Stimulated activated naive CD8-positive, alpha-beta T cell treated with anti-CD3 and anti-CD28 coated beads, Interleukin-15, Interleukin-2, amounts not matched to agents 100 ng/mL and 50 ng/mL, for 24 hours (primary cell): ENCODE results near the gene RNF215.
"Not testable (repeated sequence)": the region's sequence is repeated elsewhere in the genome, so short reads cannot be mapped to it uniquely, and the experiment has no call there.

Experiments used
- H3K27ac Mint-ChIP-seq: one replicate; pipeline ENCODE4 v1.8.0; 2021; ENCODE audit warnings: mild to moderate bottlenecking, mixed read lengths
- H3K27me3 Mint-ChIP-seq: one replicate; pipeline ENCODE4 v1.8.0; 2021; ENCODE audit warnings: mixed read lengths
- H3K36me3 Mint-ChIP-seq: one replicate; pipeline ENCODE4 v1.8.0; 2021; ENCODE audit warnings: low read depth, mixed read lengths
- H3K4me1 Mint-ChIP-seq: one replicate; pipeline ENCODE4 v1.8.0; 2021; ENCODE audit warnings: low read depth, mixed read lengths
- H3K4me3 Mint-ChIP-seq: one replicate; pipeline ENCODE4 v1.8.0; 2021; ENCODE audit warnings: mild to moderate bottlenecking, mixed read lengths
- H3K9me3 Mint-ChIP-seq: one replicate; pipeline ENCODE4 v1.8.0; 2021; ENCODE audit warnings: mixed read lengths

The RNF215 gene

GRCh38 chr22:30340911-30341685, 46.1 kb downstream of the RNF215 start:
- H3K27ac Mint-ChIP-seq: no peak overlapping the region
- H3K4me3 Mint-ChIP-seq: no peak overlapping the region
- H3K4me1 Mint-ChIP-seq: peaks cover 6% of the 10 kb centered on the region
- no peaks in the 10 kb centered on the region for H3K9me3 Mint-ChIP-seq
- H3K36me3 Mint-ChIP-seq: peaks cover 90% of the 10 kb centered on the region
- no peaks in the 10 kb centered on the region for H3K27me3 Mint-ChIP-seq

DNA sequence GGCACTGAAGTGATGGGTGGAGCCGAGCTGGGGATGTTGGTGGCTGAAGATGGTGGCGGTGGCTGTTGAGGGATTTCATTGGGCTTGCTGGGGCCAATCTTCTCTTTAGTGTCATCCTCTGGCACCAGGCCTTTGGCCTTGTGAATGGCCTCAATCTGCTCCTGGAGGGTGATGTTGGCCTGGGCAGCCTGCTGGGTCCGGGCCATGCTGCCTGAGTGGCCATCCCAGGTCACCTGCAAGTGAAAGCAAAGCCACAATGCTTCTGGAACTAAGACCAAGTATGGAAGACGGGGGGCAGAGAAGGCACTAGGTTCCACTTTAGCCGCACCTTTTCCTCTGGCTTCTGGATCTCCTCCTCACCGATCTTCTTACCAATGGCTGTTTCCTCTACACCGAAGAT, 48.4 kb downstream of the RNF215 start:
- H3K36me3 Mint-ChIP-seq: peaks cover 86% of the 10 kb centered on the region
- no peak overlapping the region for H3K27ac Mint-ChIP-seq
- H3K9me3 Mint-ChIP-seq: no peaks in the 10 kb centered on the region
- peaks cover 18% of the 10 kb centered on the region for H3K4me1 Mint-ChIP-seq
- H3K4me3 Mint-ChIP-seq: no peak overlapping the region
- no peaks in the 10 kb centered on the region for H3K27me3 Mint-ChIP-seq

DNA sequence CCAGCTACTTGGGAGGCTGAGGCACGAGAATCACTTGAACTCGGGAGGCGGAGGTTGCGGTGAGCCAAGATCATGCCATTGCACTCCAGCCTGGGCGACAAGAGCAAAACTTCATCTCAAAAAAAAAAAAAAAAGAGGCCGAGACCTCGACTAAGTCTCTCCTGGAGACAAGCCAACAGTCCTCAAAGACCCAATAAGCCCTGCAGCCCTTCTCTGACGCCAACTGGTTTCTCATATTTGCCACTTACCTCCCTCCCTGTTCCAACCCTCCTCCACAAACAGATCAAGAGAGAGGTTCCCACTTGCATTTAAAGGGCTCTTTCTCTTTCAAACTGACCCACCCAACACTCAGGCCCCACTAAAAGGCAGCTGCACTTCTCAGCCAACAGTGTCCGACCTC, 48.9 kb downstream of the RNF215 start:
- not testable (repeated sequence) for H3K27ac Mint-ChIP-seq, H3K4me3 Mint-ChIP-seq, H3K9me3 Mint-ChIP-seq, H3K27me3 Mint-ChIP-seq
- H3K4me1 Mint-ChIP-seq: peaks cover 22% of the 10 kb centered on the region
- H3K36me3 Mint-ChIP-seq: peaks cover 86% of the 10 kb centered on the region

GRCh38 chr22:30337461-30337778, 49.8 kb downstream of the RNF215 start:
- Mint-ChIP-seq H3K36me3 (peaks cover 86% of the 10 kb centered on the region), H3K27me3 (no peaks in the 10 kb centered on the region), H3K27ac (no peak overlapping the region), H3K9me3 (no peaks in the 10 kb centered on the region), H3K4me1 (peaks cover 22% of the 10 kb centered on the region), H3K4me3 (no peak overlapping the region)

GRCh38 chr22:30336752-30337460, 50.3 kb downstream of the RNF215 start:
- no peaks in the 10 kb centered on the region for H3K27me3 Mint-ChIP-seq
- H3K4me3 Mint-ChIP-seq: no peak overlapping the region
- peaks cover 22% of the 10 kb centered on the region for H3K4me1 Mint-ChIP-seq
- H3K9me3 Mint-ChIP-seq: no peaks in the 10 kb centered on the region
- H3K27ac Mint-ChIP-seq: no peak overlapping the region
- peaks cover 86% of the 10 kb centered on the region for H3K36me3 Mint-ChIP-seq

- Mint-ChIP-seq H3K36me3 (peaks cover 83% of the 10 kb centered on the region), H3K9me3 (no peaks in the 10 kb centered on the region), H3K4me3 (no peak overlapping the region), H3K4me1 (peaks cover 22% of the 10 kb centered on the region), H3K27ac (peak overlapping the region; percentile 26), H3K27me3 (no peaks in the 10 kb centered on the region)
Measured at GRCh38 chr22:30335236-30335635, 52.0 kb downstream of the RNF215 start.

GRCh38 chr22:30334646-30335045, 52.6 kb downstream of the RNF215 start:
- no peaks in the 10 kb centered on the region for H3K27me3 Mint-ChIP-seq

GRCh38 chr22:30333707-30334087, 53.5 kb downstream of the RNF215 start:
- Mint-ChIP-seq H3K27ac (peak overlapping the region; percentile 17), H3K9me3 (no peaks in the 10 kb centered on the region), H3K36me3 (peaks cover 68% of the 10 kb centered on the region), H3K27me3 (no peaks in the 10 kb centered on the region), H3K4me1 (peaks cover 22% of the 10 kb centered on the region), H3K4me3 (no peak overlapping the region)

More at GRCh38 chr22:30334646-30335045, 52.6 kb downstream of the RNF215 start:
- no peaks in the 10 kb centered on the region for H3K9me3 Mint-ChIP-seq
- no peak overlapping the region for H3K4me3 Mint-ChIP-seq
- H3K4me1 Mint-ChIP-seq: peaks cover 22% of the 10 kb centered on the region
- peaks cover 77% of the 10 kb centered on the region for H3K36me3 Mint-ChIP-seq
- peak overlapping the region; percentile 26 for H3K27ac Mint-ChIP-seq

DNA sequence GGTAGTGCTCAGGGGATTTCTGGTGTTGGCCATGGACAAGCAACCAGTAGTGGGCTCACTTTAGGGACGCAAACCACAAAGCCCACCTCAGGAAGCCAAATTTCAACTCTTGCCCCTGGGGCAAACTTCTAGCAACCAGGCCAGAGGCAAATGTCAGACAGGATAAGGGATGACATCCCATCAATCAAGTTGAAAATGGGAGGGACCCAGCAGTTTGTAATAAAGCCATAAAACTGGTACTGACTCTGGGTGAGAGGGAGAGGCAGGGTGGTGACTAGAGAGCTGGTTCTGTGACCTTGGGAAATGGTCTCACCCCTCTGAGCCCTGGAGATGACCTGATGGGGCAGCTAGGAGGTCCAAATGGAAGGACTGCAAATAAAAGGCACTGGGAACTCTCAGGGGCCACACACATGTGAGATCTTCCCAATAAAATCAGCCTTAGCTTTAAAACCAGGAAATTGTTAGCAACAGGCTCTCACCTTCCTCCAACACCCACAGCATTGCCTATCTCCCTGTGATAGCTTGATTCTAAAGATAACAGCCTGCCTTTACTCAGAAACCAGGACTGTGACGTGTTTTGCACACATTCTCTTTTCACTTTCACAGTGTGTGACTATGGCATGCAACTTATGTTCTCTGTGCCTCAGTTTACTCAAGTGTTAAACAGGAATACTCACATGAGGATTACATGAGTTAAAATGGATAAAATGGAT, 54.1 kb downstream of the RNF215 start:
- H3K27me3 Mint-ChIP-seq: no peaks in the 10 kb centered on the region
- H3K27ac Mint-ChIP-seq: peak overlapping the region; percentile 41
- no peaks in the 10 kb centered on the region for H3K9me3 Mint-ChIP-seq
- peaks cover 22% of the 10 kb centered on the region for H3K4me1 Mint-ChIP-seq
- no peak overlapping the region for H3K4me3 Mint-ChIP-seq
- H3K36me3 Mint-ChIP-seq: peaks cover 63% of the 10 kb centered on the region

DNA sequence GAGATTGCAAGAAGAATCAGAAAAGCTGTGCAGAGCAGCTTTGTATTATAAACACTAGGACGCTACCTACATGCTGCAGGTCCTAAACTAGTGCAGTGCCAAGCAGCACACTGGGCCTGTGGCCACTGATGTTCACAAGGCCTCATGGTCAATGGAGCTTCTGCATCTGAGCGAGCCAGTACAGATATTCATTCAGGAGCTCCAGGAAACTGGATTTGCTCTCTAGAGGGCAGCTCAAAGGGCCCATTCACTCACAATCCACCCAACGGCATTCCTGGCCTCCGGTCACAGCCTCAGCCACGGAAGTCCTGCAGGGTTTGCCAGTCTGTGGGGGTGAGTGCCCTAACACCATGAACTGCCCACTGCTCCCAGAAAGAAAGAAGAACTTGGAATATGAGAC, 54.7 kb downstream of the RNF215 start:
- Mint-ChIP-seq H3K27ac (no peak overlapping the region), H3K27me3 (no peaks in the 10 kb centered on the region), H3K36me3 (peaks cover 57% of the 10 kb centered on the region), H3K4me1 (peaks cover 26% of the 10 kb centered on the region), H3K4me3 (no peak overlapping the region), H3K9me3 (no peaks in the 10 kb centered on the region)
